A673 (cell line): ENCODE results near the gene FBXO42. TPM values are rescaled to one million over a fixed set of nuclear protein-coding genes. Genes with fewer than 3 reads are reported as not detected.

Source experiments
- BruUV-seq: library from RNA; stranded (reverse); fragments of 400-500 nt; replicated peaks from 2 replicates; lab custom pipeline; 2021; lab: Mats Ljungman, UMichigan
- CTCF ChIA-PET: fragments of 300-600 bp; sonication (Branson Sonifier 250); formaldehyde crosslinking; loops from one replicate; lab custom pipeline; 2022; ENCODE audit warnings: antibody characterized with exemption; lab: Charles Lee
- POLR2A ChIA-PET: fragments of 300-600 bp; sonication (Branson Sonifier 250); formaldehyde crosslinking; loops from one replicate; lab custom pipeline; 2022; ENCODE audit warnings: antibody characterized with exemption; ENCODE audit not compliant: low non-redundant PET; lab: Charles Lee
- DNase-seq: peaks from one replicate; pipeline ENCODE4 v3.0.0-alpha.2; 2015; ENCODE audit warnings: low spot score
- H3K27ac ChIP-seq: fragments of 200-600 bp; sonication (generic); 2 replicates; pipeline ENCODE4 v1.5.1; 2016; ENCODE audit warnings: mixed run types, low read depth, mild to moderate bottlenecking, mixed read lengths, antibody characterized with exemption, low read length; ENCODE audit not compliant: poor library complexity, severe bottlenecking
- H3K27me3 ChIP-seq: fragments of 200-600 bp; sonication (generic); replicated peaks from 2 replicates; pipeline ENCODE4 v1.6.1; 2017; ENCODE audit warnings: mixed run types, low read depth, mild to moderate bottlenecking, mixed read lengths, antibody characterized with exemption, low read length; ENCODE audit not compliant: insufficient read depth, poor library complexity
- H3K36me3 ChIP-seq: fragments of 200-600 bp; sonication (generic); 2 replicates; pipeline ENCODE4 v1.6.1; 2016; ENCODE audit warnings: mixed run types, mild to moderate bottlenecking, mixed read lengths, antibody characterized with exemption, low read length; ENCODE audit not compliant: insufficient read depth, poor library complexity, severe bottlenecking
- H3K4me1 ChIP-seq: fragments of 200-600 bp; sonication (generic); 2 replicates; pipeline ENCODE4 v1.6.1; 2017; ENCODE audit warnings: mixed run types, mild to moderate bottlenecking, mixed read lengths, antibody characterized with exemption, low read length; ENCODE audit not compliant: insufficient read depth, poor library complexity, severe bottlenecking
- H3K4me3 ChIP-seq: fragments of 200-600 bp; sonication (generic); 2 replicates; pipeline ENCODE4 v1.5.1; 2016; ENCODE audit warnings: low read depth, mixed run types, mild to moderate bottlenecking, mixed read lengths, low read length; ENCODE audit not compliant: poor library complexity, severe bottlenecking
- H3K9me3 ChIP-seq: fragments of 200-600 bp; sonication (generic); 2 replicates; pipeline ENCODE4 v1.6.1; 2016; ENCODE audit warnings: mixed run types, low read depth, mild to moderate bottlenecking, mixed read lengths, antibody characterized with exemption, low read length; ENCODE audit not compliant: poor library complexity, severe bottlenecking
- EZH2 ChIP-seq: fragments of 200-600 bp; sonication (generic); IDR thresholded peaks from 2 replicates; pipeline ENCODE4 v1.6.1; 2017; ENCODE audit warnings: borderline replicate concordance, low read depth, mild to moderate bottlenecking, mixed read lengths, antibody characterized with exemption, low read length; ENCODE audit not compliant: poor library complexity, severe bottlenecking
- intact Hi-C: fragments of 100-400 bp; cut with micrococcal nuclease; formaldehyde crosslinking; loops from one replicate; pipeline ENCODE4 v1.10.0; 2022; ENCODE audit not compliant: unreplicated experiment
- total RNA-seq: library from RNA; stranded (reverse); gene quantifications from 2 replicates; pipeline ENCODE4 v1.2.3, GENCODE V29; 2021
- TF ChIP-seq, protein P1 (sequence below): fragments of 300-800, 200-600 bp; sonication (generic); conservative IDR thresholded peaks from 2 replicates; pipeline ENCODE4 v1.5.1; 2017; ENCODE audit warnings: low read depth, mild to moderate bottlenecking, antibody characterized with exemption, low read length, moderate library complexity, mixed read lengths

The FBXO42 gene
- total RNA-seq, 1 experiment from 2014 or later = 19.5 TPM

DNA sequence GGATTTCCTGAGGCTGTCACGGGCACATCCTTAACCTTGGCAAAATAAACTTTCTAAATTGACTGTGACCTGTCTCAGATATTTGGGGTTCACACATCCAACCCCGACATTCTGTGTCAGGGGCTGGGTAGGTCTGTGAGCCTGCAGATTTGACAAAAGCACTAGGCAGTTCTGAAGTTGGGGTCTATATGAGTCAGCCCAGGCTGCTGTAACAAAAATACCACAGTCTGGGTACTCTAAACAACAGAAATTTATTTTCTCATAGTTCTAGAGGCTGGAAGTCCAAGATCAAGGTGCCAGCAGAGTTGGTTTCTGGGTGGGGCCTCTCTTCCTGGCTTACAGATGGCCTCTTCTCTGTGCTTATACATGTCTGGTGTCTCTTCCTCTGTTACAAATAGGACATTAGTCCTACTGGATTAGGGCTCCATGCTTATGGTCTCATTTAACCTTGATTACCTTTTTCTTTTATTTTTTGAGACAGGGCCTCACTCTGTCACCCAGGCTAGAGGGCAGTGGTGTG lies 112.2 kb downstream of the FBXO42 start:
- POLR2A ChIA-PET = no interaction called here
- TF ChIP-seq EZH2 = no peak
- TF ChIP-seq, protein P1, sequence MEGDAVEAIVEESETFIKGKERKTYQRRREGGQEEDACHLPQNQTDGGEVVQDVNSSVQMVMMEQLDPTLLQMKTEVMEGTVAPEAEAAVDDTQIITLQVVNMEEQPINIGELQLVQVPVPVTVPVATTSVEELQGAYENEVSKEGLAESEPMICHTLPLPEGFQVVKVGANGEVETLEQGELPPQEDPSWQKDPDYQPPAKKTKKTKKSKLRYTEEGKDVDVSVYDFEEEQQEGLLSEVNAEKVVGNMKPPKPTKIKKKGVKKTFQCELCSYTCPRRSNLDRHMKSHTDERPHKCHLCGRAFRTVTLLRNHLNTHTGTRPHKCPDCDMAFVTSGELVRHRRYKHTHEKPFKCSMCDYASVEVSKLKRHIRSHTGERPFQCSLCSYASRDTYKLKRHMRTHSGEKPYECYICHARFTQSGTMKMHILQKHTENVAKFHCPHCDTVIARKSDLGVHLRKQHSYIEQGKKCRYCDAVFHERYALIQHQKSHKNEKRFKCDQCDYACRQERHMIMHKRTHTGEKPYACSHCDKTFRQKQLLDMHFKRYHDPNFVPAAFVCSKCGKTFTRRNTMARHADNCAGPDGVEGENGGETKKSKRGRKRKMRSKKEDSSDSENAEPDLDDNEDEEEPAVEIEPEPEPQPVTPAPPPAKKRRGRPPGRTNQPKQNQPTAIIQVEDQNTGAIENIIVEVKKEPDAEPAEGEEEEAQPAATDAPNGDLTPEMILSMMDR = no peak
- Histone ChIP-seq H3K27me3 (no peaks in the 10 kb centered on the region), H3K27ac (no peak overlapping the region), H3K9me3 (no peaks in the 10 kb centered on the region), H3K4me3 (no peak overlapping the region), H3K4me1 (peaks cover 17% of the 10 kb centered on the region), H3K36me3 (no peaks in the 10 kb centered on the region)
- intact Hi-C loops = loop anchor here (10.0 kb wide), 1 partner anchor 125 kb away; the partner anchor contains the start of gene SZRD1
- CTCF ChIA-PET = no interaction called here
- no peak for DNase-seq
- BruUV-seq = no TSS peak

DNA sequence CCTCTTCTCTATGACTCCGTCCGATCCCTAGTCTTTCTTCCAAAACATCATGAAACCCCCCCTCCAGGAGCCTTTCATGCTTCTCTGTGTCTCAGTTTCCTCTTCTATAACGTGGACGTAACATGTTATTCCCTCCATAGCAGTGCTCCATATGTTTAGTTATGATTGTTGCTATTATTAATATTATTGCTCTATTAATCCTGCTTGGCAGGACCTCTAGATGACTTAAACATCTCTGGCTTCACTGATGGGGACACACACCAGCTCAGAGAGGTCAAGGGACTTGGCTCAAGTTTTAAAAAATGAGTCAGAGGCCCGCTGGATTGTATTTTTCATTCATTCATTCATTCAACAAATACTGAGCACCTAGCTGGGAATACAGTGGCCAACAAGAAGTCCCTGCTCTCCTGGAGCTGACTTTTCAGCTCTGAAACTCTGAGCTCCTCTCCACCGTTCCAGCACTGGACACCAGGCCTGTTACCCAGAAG lies 114.9 kb downstream of the FBXO42 start:
- no peak for DNase-seq
- Histone ChIP-seq H3K4me1 (peaks cover 12% of the 10 kb centered on the region), H3K9me3 (no peaks in the 10 kb centered on the region), H3K27ac (peak overlapping the region; percentile 71), H3K36me3 (no peaks in the 10 kb centered on the region), H3K27me3 (no peaks in the 10 kb centered on the region), H3K4me3 (peak overlapping the region; percentile 67)
- TSS peak; percentile 87 for BruUV-seq
- TF ChIP-seq, protein P1 = no peak
- TF ChIP-seq EZH2 = no peak
- intact Hi-C loops = loop anchor here (2.0 kb wide), 1 partner anchor 159 kb away; no protein-coding TSS in a partner anchor
- POLR2A ChIA-PET = interaction anchor here (1.0 kb wide), 1 partner anchor 11 kb away, joined by 3 read pairs; no protein-coding TSS in a partner anchor
- CTCF ChIA-PET = no interaction called here

DNA sequence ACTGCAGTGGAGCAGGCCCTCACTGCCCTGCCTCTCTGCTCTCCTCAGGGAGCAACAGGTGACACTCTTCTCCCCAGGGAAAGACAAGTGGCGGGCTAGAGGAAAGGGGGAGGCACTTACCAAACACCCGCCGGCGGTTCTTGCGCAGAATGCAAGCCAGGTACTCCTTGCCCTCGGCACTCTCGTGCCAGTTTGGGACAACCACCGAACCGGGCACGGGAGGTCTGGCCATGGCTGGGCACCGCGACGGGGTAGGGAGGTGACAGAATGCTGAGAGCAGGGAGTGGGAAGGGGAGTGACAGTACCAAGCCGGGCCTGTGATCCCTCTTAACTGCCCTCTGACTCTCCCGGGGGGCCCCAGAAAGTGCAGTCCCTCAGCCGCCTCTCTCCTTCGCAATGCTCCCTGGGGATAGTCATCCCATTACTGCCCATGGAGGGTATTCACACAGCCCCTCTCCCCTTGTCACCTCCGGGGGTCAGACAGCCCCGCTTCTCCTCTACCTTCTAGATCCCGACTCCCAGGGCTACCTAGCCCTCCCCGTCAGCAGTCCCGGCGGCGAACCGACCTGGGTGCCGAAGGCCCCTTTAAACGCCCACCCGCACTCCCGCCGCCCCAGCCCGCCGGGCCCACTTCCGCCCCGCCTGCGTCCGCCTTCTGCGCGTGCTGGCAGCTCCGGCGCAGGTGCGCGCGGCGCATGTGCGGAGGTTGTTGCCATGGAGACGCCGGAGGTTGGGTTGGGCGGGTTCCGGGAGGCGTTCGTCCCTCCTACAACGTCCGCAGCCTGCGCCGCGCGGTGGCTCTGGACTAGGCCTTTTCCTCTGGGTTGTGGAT lies 115.6 kb downstream of the FBXO42 start, which contains the start of gene CPLANE2:
Gene CPLANE2 (minus strand): TSS at position 673 of the 832 bp plus-strand sequence. CDS start 441 bp downstream, at position 232.
- H3K9me3 ChIP-seq = no peaks in the 10 kb centered on the region
- BruUV-seq = no TSS peak
- H3K4me1 ChIP-seq = peaks cover 12% of the 10 kb centered on the region
- CTCF ChIA-PET = no interaction called here
- H3K27ac ChIP-seq = peak within 1 kb of the TSS; percentile 71
- H3K4me3 ChIP-seq = peak within 1 kb of the TSS; percentile 67
- no peaks in the 10 kb centered on the region for H3K36me3 ChIP-seq
- peak; percentile 93 for DNase-seq
- no peaks in the 10 kb centered on the region for H3K27me3 ChIP-seq
- TF ChIP-seq, protein P1 = no peak
- TF ChIP-seq EZH2 = no peak
- intact Hi-C loops = loop anchor here (2.0 kb wide), 1 partner anchor 158 kb away; no protein-coding TSS in a partner anchor
- POLR2A ChIA-PET = no interaction called here
